GM20000 (cell line): Measurements from ENCODE around the gene CDH23.

Experiments
- DNase-seq: peaks from one replicate; pipeline ENCODE4 v3.0.0; 2012; ENCODE audit warnings: low spot score
- CTCF ChIP-seq: IDR thresholded peaks from 2 replicates; pipeline ENCODE4 v1.5.1; 2012; ENCODE audit warnings: mild to moderate bottlenecking, control low read depth; ENCODE audit errors: extremely low read depth, missing control alignments

The CDH23 gene

GRCh38 chr10:71392791-71393781 lies 3.6 kb upstream of the CDH23 start:
- no peak for DNase-seq
- TF ChIP-seq CTCF = no peak

GRCh38 chr10:71393841-71394475 lies 2.8 kb upstream of the CDH23 start:
- no peak for TF ChIP-seq CTCF

GRCh38 chr10:71394926-71395562 lies 1.7 kb upstream of the CDH23 start:
- no peak for DNase-seq
- TF ChIP-seq CTCF = no peak

More at GRCh38 chr10:71393841-71394475, 2.8 kb upstream of the CDH23 start:
- DNase-seq = no peak

GRCh38 chr10:71395621-71396020 lies 1.1 kb upstream of the CDH23 start:
- TF ChIP-seq CTCF = no peak
- DNase-seq = no peak

- TF ChIP-seq CTCF = no peak
- DNase-seq = peak; percentile 76
These were observed 523 bp upstream of the CDH23 start for GRCh38 chr10:71396084-71396710.

GRCh38 chr10:71397296-71398212 lies 834 bp downstream of the CDH23 start:
- no peak for DNase-seq
- TF ChIP-seq CTCF = no peak
